ENCODE results near the gene PFKP.

Gene PFKP

DNA sequence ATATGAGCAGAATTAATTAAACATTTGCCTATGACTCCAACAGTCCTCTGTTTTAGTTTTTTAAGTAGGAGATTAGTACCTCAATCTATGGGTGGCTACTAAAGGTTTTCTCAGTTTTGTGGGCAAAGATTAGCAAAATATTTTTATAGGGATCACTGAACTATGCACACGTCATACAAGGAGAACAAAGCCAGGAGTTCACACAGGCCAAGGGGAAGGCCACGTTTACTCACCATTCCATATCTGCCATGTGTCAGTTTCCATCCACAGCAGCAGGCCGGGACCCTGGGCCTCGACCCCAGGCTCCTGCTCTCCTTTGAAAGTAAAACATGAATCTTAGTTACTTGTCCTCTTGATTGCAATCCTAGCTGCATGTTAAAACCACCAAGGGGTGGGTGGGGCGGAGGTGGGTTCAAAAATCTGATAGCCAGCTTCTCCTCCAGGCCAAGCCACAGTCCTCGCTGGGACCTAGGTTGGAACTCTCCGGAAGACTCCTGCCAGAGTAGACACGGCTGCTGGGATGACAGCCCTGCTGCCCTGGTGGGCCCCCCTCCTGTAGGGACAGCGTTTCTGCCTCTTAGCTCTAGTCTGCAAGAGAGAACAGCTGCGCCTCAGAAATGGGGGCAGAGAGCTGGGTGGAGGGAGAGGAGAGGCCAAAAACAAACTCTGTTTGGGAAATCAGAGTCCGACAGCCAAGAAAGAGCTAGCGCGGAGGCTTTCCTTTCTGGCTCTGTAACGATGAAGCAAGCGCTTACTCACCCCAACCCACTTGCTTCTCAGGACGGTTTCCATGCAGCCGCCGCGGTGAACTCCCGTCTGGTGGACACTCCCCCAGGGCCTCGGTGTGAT is 69.6 kb downstream of the PFKP start:
- no peak for DNase-seq

- DNase-seq = no peak
Observed at GRCh38 chr10:3137958-3138726, 70.8 kb downstream of the PFKP start.

DNA sequence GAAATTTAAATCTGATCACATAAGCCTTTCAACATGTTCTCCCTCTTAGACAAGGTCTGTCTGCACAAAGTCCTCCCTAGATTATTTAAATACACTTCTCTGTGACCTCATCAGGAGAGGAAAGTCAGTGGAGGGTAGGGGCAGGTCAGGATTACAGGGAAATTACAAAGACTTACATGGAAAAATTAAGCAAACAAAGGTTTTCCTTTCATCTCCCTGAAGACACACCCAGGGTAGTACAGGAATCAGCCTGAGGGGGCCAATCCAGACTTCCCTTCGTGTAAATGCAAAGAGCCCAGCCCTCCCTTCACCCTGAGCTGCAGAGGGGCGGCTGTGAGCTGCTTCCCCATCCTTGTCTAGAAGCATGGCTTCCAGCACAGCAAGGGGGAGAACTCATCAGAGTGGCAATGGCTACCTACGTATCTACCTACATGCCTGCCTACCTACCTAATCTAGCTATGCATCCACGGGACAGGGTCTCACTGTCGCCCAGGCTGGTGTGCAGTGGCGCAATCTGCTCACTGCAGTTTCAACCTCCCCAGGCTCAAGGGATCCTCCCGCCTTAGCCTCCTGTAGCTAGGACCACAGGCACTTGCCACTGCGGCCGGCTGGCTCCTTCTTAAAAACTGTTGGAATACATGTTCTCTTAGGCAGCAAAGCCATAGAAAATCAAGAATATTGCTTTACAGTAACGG is 72.0 kb downstream of the PFKP start:
- no peak for DNase-seq

GRCh38 chr10:3140280-3140679 is 72.9 kb downstream of the PFKP start:
- DNase-seq = no peak

GRCh38 chr10:3141351-3142005 is 74.1 kb downstream of the PFKP start:
- DNase-seq = no peak

DNA sequence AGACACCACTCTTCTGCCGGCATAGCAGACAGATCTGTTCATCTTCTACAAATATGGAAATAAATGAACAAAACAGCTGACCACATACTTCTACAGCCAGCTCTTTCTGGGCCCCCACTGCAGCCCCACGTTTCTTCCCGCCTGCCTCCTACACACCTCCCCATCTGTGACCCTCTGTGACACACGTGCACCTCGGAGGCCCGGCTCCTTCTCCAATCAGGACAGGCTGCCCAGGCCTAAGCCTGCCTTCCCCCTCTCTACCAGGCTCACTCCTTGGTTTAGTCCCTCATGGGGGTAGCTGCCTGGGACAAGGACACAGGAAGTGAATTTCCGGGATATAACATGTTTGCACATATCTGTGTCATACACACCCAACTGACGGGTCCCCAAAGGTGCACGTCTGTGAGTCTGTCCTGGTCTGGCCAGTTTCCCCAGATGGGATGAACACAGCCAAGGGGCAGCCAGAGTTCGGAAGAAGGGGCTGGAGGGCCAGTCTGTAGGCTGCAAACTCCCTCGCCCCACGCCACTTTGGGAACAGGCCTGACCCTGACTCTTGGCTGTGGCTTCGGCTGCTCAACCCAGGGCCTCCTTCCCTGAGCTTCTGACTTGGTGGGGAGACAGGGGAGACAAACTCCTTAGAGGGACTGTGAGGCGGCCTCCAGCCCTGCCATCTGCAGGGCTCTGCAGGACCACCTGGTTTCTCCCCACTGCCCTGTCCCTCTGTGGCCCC is 75.0 kb downstream of the PFKP start:
- DNase-seq = no peak

DNA sequence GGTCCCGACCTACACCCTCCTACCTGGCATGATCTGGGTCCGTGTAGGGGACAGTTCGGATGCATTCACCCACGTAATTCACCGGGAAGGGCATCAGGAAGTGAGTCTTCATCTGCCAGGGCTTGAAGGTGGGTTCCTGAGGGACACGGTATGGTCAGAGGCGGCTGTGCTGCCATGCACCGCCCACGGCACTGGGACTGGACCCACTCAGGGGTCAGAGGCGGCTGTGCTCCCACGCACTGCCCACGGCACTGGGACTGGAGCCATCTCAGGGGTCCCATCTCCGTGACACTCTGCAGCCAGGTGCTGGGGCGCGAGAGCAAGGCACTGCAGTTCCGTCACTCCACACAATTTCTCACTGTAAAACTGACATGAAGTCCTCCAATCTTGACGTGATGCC is 76.0 kb downstream of the PFKP start:
- no peak for DNase-seq

DNA sequence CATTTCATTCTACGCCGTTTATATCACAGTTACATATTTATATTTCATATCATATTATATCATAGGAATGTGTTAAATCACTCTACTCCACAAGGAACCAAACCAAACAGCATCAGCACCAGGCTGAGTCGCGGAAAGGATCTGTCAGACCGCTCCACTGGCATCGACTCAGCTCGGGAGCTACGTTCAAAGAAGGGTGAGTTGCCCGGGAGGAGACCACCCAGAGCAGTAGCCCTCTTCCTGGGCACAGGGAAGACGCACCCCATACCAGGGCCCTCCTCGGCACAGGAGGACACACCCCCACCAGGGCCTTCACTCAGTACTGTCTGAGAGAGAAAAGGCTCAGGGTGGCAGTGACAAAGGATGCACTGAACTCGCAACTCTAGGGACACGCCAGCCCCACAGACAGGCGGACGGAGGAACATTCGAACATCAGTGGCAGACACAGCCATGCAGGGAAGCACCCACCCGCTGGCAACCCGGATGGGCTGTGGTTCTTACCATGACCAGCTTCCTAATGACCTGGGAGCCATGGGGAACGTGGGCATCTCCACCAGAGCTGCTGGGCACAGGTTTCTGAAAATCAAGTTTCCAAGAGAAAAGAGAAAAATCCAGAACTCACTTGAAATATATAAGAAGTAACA is 76.6 kb downstream of the PFKP start:
- DNase-seq = no peak

GRCh38 chr10:3145366-3145765 is 78.0 kb downstream of the PFKP start:
- no peak for DNase-seq

DNA sequence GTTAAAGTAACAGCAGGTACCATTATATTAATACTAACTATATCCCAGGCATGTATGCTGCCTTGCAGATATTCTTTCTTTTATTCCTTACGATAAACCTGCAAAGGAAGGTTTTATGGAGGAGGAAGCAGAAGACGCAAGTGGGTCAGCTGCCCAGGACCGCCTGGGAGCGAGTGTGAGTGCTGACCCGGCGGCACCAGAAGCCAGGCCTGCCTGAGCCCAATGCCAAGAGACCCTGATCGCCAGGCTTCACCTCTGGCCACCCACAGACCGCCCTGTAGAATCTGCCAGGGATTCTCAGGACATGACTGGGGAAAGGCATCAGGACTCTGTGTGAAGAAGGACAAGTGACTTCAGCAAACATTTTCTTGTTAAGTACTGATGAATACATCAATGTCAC is 78.9 kb downstream of the PFKP start:
- DNase-seq = no peak

GRCh38 chr10:3147117-3147820 is 79.9 kb downstream of the PFKP start:
- DNase-seq = no peak

GRCh38 chr10:3148041-3148440 is 80.7 kb downstream of the PFKP start:
- no peak for DNase-seq

DNA sequence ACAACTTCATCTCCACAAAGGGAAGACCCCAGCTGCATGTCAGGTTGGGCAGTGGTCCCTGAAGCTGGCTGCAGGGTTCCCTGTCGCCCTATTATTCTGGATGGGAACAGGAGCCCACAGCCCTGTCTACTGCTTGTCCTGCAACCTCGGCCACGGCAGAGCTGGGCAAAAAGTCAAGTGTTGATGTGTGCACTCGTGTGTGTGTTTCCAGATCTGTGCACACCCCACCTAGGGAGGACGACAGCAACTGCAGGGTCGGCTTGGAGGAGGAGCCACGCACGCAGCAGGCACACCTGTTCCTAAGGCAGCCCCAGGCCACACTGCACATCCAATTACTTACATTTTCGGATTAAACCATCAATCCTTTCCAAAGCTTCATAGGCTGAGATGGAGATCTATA is 81.6 kb downstream of the PFKP start:
- DNase-seq = no peak

DNA sequence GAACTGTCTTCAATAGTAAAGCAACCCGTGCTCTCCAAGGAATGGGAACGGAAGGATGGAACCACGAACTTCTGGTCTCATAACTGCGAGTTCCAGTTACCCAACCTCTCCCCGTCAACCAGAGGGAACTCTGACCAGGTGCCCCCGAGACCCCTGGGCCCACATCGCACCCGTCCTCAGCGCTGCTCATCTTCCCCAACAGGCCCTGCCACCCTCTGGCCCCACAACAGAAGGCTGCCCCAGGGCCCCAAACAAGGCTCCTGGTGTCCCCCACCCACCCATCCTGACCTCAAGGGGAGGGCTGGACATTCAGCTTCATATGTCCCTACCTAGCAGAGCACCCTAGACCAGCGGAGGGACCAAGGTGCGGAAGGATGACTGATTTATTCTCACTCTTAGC is 82.6 kb downstream of the PFKP start:
- no peak for DNase-seq

GRCh38 chr10:3150366-3150765 is 83.0 kb downstream of the PFKP start:
- no peak for DNase-seq

GRCh38 chr10:3150961-3151360 is 83.6 kb downstream of the PFKP start:
- DNase-seq = no peak

DNA sequence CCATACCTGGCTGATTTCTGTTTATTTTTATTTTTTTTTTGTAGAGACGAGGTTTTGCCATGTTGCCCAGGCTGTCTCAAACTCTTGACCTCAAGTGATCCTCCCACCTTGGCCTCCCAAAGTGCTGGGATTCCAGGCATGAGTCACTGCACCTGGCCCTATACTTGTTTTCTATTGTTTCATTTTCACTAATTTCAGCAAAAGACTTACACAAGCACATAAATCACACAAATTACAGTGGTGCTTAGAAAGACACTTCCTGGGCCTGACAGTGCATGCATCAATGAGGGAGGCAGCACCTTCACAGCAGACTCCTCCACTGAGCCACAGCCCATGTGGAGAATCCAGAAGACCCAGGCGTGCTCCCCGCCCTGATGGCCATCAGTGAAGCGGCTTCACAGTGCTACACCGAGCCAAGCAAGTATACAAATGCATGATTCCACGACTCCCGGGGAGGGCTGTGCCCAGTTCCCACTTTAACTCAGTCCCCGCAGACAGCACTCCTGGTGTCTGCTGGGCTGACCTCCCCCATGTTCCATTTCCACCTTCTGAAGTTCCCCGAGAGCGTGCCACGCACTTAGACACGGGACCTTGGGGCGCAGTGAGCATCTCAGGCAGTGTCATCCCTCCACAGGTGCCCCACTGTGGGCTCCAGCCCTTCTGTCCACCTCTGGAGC is 84.7 kb downstream of the PFKP start:
- no peak for DNase-seq

GRCh38 chr10:3152566-3152935 is 85.2 kb downstream of the PFKP start:
- no peak for DNase-seq

GRCh38 chr10:3154666-3155065 is 87.3 kb downstream of the PFKP start:
- no peak for DNase-seq

- DNase-seq = no peak
Observed at GRCh38 chr10:3159152-3159551, 91.8 kb downstream of the PFKP start.

GRCh38 chr10:3162533-3162932 is 95.2 kb downstream of the PFKP start:
- DNase-seq = no peak

All from T-helper 2 cell (primary cell).